Tibial nerve (tissue), 3 donors: ENCODE data around the gene GPER1.

ENCODE experiments used
- CTCF ChIP-seq, 5 experiments: fragments of 200-600 bp in 3 of 5; fragments of 450-650 bp in 2 of 5; sonication (generic) in 3 of 5; IDR thresholded peaks; one replicate each; pipeline ENCODE4 v1.5.1; 2016 to 2019; ENCODE audit warnings: antibody characterized with exemption in 5 of 5, mild to moderate bottlenecking in 3 of 5, moderate library complexity in 2 of 5
- POLR2A ChIP-seq, 2 donors: fragments of 450-650 bp; IDR thresholded peaks; one replicate each; pipeline ENCODE4 v1.6.1; 2017; ENCODE audit warnings: antibody characterized with exemption in 2 of 2, mild to moderate bottlenecking in 2 of 2, moderate library complexity in 2 of 2

- TF ChIP-seq CTCF (IDR thresholded peaks at IDR 0.05) = no peak
- no peak for TF ChIP-seq POLR2A (IDR thresholded peaks at IDR 0.05)
These were observed 22.7 kb upstream of the GPER1 start for GRCh38 chr7:1065263-1065584.
